ENCODE results near the gene LETM1. TPM values are rescaled to one million over a fixed set of nuclear protein-coding genes. Genes with fewer than 3 reads are reported as not detected.

LETM1 gene
- total and polyA plus RNA-seq, 2 experiments from 2014 or later, result 29.4 to 46.0 TPM

- H3K4me3 ChIP-seq, result no peak overlapping the region
- H3K79me2 ChIP-seq, result peaks cover 74% of the 10 kb centered on the region
- H3K4me1 ChIP-seq (ENCODE audit: insufficient read depth), result peaks cover 4% of the 10 kb centered on the region
- H3K27ac ChIP-seq, result no peak overlapping the region
- no peaks in the 10 kb centered on the region for H3K9me3 ChIP-seq (ENCODE audit: low read depth)
- no peaks in the 10 kb centered on the region for H3K9me2 ChIP-seq (replicated peaks; ENCODE audit: insufficient read depth)
- no peak for DNase-seq (ENCODE audit: low spot score)
- H3K36me3 ChIP-seq (replicated peaks; ENCODE audit: insufficient read depth, low read depth), result no peaks in the 10 kb centered on the region
- H4K20me1 ChIP-seq (ENCODE audit: insufficient read depth, poor library complexity, severe bottlenecking), result peaks cover 27% of the 10 kb centered on the region
- WGBS (ENCODE audit: low lambda C conversion rate, missing lambda C conversion rate), result 96% methylated on average over 16 of the region's 16 CpGs
- H3K4me2 ChIP-seq, result no peak overlapping the region
- no peak for TF ChIP-seq EZH2phosphoT487 (IDR thresholded peaks at IDR 0.05; ENCODE audit: low read depth, severe bottlenecking, unreplicated experiment)
- TF ChIP-seq CTCF (IDR thresholded peaks at IDR 0.05; ENCODE audit: poor library complexity), result no peak
- TF ChIP-seq EZH2 (IDR thresholded peaks at IDR 0.05; ENCODE audit: borderline replicate concordance), result no peak
- no peak overlapping the region for H2AFZ ChIP-seq
- no peaks in the 10 kb centered on the region for H3K27me3 ChIP-seq
Measured at GRCh38 chr4:1851575-1852410, 4.2 kb downstream of the LETM1 start.

- WGBS (ENCODE audit: low lambda C conversion rate, missing lambda C conversion rate), result 87% methylated on average over 11 of the region's 11 CpGs
- Histone ChIP-seq H3K27me3 (no peaks in the 10 kb centered on the region), H3K4me3 (no peak overlapping the region), H4K20me1 (ENCODE audit: insufficient read depth, poor library complexity, severe bottlenecking) (peaks cover 27% of the 10 kb centered on the region), H3K27ac (no peak overlapping the region), H3K9me3 (ENCODE audit: low read depth) (no peaks in the 10 kb centered on the region), H3K4me2 (no peak overlapping the region), H3K79me2 (peaks cover 73% of the 10 kb centered on the region), H3K9me2 (replicated peaks; ENCODE audit: insufficient read depth) (no peaks in the 10 kb centered on the region), H2AFZ (no peak overlapping the region), H3K4me1 (ENCODE audit: insufficient read depth) (peaks cover 4% of the 10 kb centered on the region), H3K36me3 (replicated peaks; ENCODE audit: insufficient read depth, low read depth) (no peaks in the 10 kb centered on the region)
- no peak for TF ChIP-seq EZH2phosphoT487 (IDR thresholded peaks at IDR 0.05; ENCODE audit: low read depth, severe bottlenecking, unreplicated experiment)
- TF ChIP-seq EZH2 (IDR thresholded peaks at IDR 0.05; ENCODE audit: borderline replicate concordance), result no peak
- TF ChIP-seq CTCF (IDR thresholded peaks at IDR 0.05; ENCODE audit: poor library complexity), result no peak
- no peak for DNase-seq (ENCODE audit: low spot score)
Measured at GRCh38 chr4:1851160-1851559, 4.8 kb downstream of the LETM1 start.

GRCh38 chr4:1850276-1850675 lies 5.7 kb downstream of the LETM1 start:
- H3K9me3 ChIP-seq (ENCODE audit: low read depth), result no peaks in the 10 kb centered on the region
- 87% methylated on average over 10 of the region's 10 CpGs for WGBS (ENCODE audit: low lambda C conversion rate, missing lambda C conversion rate)
- DNase-seq (ENCODE audit: low spot score), result no peak
- peaks cover 4% of the 10 kb centered on the region for H3K4me1 ChIP-seq (ENCODE audit: insufficient read depth)
- no peak overlapping the region for H3K27ac ChIP-seq
- no peaks in the 10 kb centered on the region for H3K27me3 ChIP-seq
- H3K4me3 ChIP-seq, result no peak overlapping the region
- no peak overlapping the region for H3K4me2 ChIP-seq
- no peaks in the 10 kb centered on the region for H3K9me2 ChIP-seq (replicated peaks; ENCODE audit: insufficient read depth)
- no peak overlapping the region for H2AFZ ChIP-seq
- no peak for TF ChIP-seq EZH2 (IDR thresholded peaks at IDR 0.05; ENCODE audit: borderline replicate concordance)
- TF ChIP-seq CTCF (IDR thresholded peaks at IDR 0.05; ENCODE audit: poor library complexity), result no peak
- TF ChIP-seq EZH2phosphoT487 (IDR thresholded peaks at IDR 0.05; ENCODE audit: low read depth, severe bottlenecking, unreplicated experiment), result no peak
- no peaks in the 10 kb centered on the region for H3K36me3 ChIP-seq (replicated peaks; ENCODE audit: insufficient read depth, low read depth)
- peaks cover 78% of the 10 kb centered on the region for H3K79me2 ChIP-seq
- H4K20me1 ChIP-seq (ENCODE audit: insufficient read depth, poor library complexity, severe bottlenecking), result peaks cover 27% of the 10 kb centered on the region
